ENCODE measurements around the gene EFCC1. TPM values are rescaled to one million over a fixed set of nuclear protein-coding genes. Genes with fewer than 3 reads are reported as not detected.

EFCC1 gene
- total RNA-seq, 1 donor from 2014 or later: 0.21 TPM

- Mint-ChIP-seq H3K36me3 (ENCODE audit: low read depth) (no peaks in the 10 kb centered on the region), H3K4me1 (ENCODE audit: low read depth) (peaks cover 4% of the 10 kb centered on the region), H3K4me3 (no peak overlapping the region), H3K27ac (no peak overlapping the region), H3K9me3 (peaks cover 7% of the 10 kb centered on the region), H3K27me3 (ENCODE audit: insufficient read depth) (peaks cover 27% of the 10 kb centered on the region)
- intact Hi-C loops (cut with micrococcal nuclease): no loop called here
- DNase-seq (ENCODE audit: low spot score): peak; percentile 26
Observed at GRCh38 chr3:129045675-129046036, 44.6 kb downstream of the EFCC1 start.

GRCh38 chr3:129046037-129046731, 45.1 kb downstream of the EFCC1 start:
- intact Hi-C loops (cut with micrococcal nuclease): no loop called here
- H3K9me3 Mint-ChIP-seq: peaks cover 7% of the 10 kb centered on the region
- DNase-seq (ENCODE audit: low spot score): no peak
- no peaks in the 10 kb centered on the region for H3K36me3 Mint-ChIP-seq (ENCODE audit: low read depth)
- no peak overlapping the region for H3K27ac Mint-ChIP-seq
- no peak overlapping the region for H3K4me3 Mint-ChIP-seq
- peaks cover 27% of the 10 kb centered on the region for H3K27me3 Mint-ChIP-seq (ENCODE audit: insufficient read depth)
- H3K4me1 Mint-ChIP-seq (ENCODE audit: low read depth): peaks cover 4% of the 10 kb centered on the region

DNA sequence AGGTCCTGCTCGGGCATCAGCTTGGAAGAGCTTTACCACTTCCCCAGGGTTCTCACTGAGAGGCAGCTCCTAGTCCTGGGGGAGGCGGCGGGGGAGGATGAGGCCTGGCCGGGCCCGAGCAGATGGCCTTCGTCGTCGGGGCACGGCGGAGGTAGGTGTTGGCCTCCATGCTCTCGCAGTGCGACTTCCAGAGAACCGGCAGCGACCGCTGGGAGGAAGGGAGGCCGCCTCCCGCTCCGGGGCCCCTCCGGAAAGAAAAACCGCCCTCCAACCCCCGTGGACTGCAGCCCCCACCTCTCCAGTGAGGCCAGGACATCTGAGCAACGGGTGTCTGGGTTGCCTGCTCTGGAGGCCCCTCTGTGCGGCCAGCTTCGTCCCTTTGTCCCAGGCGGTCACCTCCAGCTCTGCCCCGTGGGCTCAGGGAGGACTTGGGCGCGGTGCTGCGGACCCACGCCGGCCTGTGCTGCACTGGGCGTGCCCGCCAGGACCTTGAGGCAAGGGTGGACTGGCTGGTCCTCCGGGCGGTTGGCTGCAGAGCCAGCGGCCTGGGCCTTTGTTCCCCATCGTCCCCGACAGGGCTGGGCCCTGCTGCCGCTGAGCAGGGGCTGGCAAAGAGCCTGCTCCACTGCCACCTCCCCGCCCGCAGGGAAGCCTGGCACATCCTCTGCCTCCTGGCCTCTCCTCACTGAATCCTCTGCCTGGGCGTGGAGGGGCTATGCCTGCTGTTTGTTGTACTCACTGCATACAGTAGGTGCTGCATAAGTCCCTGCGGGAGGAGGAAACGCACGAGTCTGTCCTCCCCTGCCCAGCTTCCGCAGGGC, 45.8 kb downstream of the EFCC1 start:
- intact Hi-C loops (cut with micrococcal nuclease): no loop called here
- no peak for DNase-seq (ENCODE audit: low spot score)
- Mint-ChIP-seq H3K4me1 (ENCODE audit: low read depth) (peaks cover 4% of the 10 kb centered on the region), H3K4me3 (no peak overlapping the region), H3K27me3 (ENCODE audit: insufficient read depth) (peaks cover 27% of the 10 kb centered on the region), H3K36me3 (ENCODE audit: low read depth) (no peaks in the 10 kb centered on the region), H3K9me3 (peaks cover 7% of the 10 kb centered on the region), H3K27ac (no peak overlapping the region)

GRCh38 chr3:129047553-129047839, 46.4 kb downstream of the EFCC1 start:
- Mint-ChIP-seq H3K27me3 (ENCODE audit: insufficient read depth) (peaks cover 23% of the 10 kb centered on the region), H3K4me3 (no peak overlapping the region), H3K27ac (no peak overlapping the region), H3K36me3 (ENCODE audit: low read depth) (no peaks in the 10 kb centered on the region), H3K4me1 (ENCODE audit: low read depth) (peaks cover 4% of the 10 kb centered on the region), H3K9me3 (peaks cover 7% of the 10 kb centered on the region)
- intact Hi-C loops (cut with micrococcal nuclease): no loop called here
- no peak for DNase-seq (ENCODE audit: low spot score)

DNA sequence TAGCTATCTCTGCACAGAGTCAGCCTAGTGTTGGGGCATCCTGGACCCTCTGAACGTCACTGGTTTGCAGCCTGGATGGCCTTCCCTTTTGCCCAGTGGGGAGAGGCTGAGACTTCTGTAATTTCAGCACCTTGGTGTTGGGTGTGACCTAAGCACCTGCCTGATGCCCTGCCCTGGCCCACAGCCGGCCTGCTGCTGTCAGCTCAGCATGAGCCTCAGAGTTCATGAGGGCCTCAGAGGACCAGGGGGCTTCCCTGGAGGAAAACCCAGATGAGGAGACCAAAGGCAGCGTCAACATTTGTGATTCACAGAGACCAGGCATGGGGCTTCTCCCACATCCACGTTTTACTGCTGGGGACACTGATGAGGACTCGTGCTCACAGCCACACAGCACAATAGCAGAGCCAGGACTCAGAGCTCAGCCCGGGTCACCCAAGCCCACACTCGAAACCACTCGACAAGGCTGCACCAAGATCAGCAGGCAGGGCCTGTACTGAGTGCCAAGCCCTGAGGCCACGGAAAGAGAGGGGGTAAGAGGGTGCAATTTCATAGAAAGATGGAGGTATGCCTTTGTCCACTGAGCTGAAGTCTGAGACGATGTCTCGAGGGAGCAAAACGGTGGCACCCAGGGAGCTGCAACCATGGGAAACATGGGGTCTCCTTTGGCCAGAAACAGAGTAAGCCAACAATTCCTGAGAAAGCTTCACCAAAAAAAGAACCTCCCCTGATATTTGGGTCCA, 49.6 kb downstream of the EFCC1 start:
- Mint-ChIP-seq H3K27me3 (ENCODE audit: insufficient read depth) (peaks cover 8% of the 10 kb centered on the region), H3K27ac (no peak overlapping the region), H3K4me3 (no peak overlapping the region), H3K36me3 (ENCODE audit: low read depth) (no peaks in the 10 kb centered on the region), H3K4me1 (ENCODE audit: low read depth) (peaks cover 9% of the 10 kb centered on the region), H3K9me3 (peaks cover 7% of the 10 kb centered on the region)
- intact Hi-C loops (cut with micrococcal nuclease): no loop called here
- no peak for DNase-seq (ENCODE audit: low spot score)

GRCh38 chr3:129051871-129052340, 50.8 kb downstream of the EFCC1 start:
- no peaks in the 10 kb centered on the region for H3K36me3 Mint-ChIP-seq (ENCODE audit: low read depth)
- H3K4me3 Mint-ChIP-seq: no peak overlapping the region
- H3K4me1 Mint-ChIP-seq (ENCODE audit: low read depth): peaks cover 9% of the 10 kb centered on the region
- H3K9me3 Mint-ChIP-seq: peaks cover 7% of the 10 kb centered on the region
- peaks cover 9% of the 10 kb centered on the region for H3K27me3 Mint-ChIP-seq (ENCODE audit: insufficient read depth)
- no peak for DNase-seq (ENCODE audit: low spot score)
- no peak overlapping the region for H3K27ac Mint-ChIP-seq
- intact Hi-C loops (cut with micrococcal nuclease): no loop called here

GRCh38 chr3:129052675-129053074, 51.6 kb downstream of the EFCC1 start:
- no peak for DNase-seq (ENCODE audit: low spot score)
- Mint-ChIP-seq H3K27ac (no peak overlapping the region), H3K27me3 (ENCODE audit: insufficient read depth) (peaks cover 14% of the 10 kb centered on the region), H3K4me3 (no peak overlapping the region), H3K36me3 (ENCODE audit: low read depth) (no peaks in the 10 kb centered on the region), H3K4me1 (ENCODE audit: low read depth) (peaks cover 9% of the 10 kb centered on the region), H3K9me3 (peaks cover 7% of the 10 kb centered on the region)
- intact Hi-C loops (cut with micrococcal nuclease): loop anchor here (1.0 kb wide), 5 partner anchors 16 to 194 kb away; partner anchors contain the start of gene ISY1

DNA sequence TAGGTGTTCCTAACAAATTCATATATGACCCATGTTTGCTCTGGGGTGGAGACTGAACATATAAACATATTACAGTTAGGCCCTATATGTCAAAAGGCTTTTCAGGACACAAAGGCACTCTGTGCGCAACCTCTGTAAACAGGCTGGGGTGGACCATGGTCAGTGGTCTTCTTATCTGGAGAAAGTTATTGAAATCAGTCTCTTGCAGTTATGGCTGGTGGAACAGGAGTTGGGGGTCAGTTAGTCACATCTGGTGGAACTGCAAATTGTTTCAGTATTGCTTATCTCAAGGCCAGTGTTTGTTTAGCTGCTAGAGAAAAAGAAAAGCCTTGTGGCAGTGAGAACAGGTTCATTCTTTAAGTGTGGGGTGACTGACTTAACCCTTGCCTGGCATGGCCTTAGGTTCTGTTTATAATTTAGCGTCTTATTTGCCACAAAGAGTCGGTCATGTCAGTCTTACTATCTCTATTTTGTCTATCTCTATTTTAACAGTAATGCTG, 53.6 kb downstream of the EFCC1 start:
- Mint-ChIP-seq H3K36me3 (ENCODE audit: low read depth) (no peaks in the 10 kb centered on the region), H3K27me3 (ENCODE audit: insufficient read depth) (peaks cover 7% of the 10 kb centered on the region), H3K4me1 (ENCODE audit: low read depth) (peaks cover 9% of the 10 kb centered on the region), H3K4me3 (no peak overlapping the region), H3K27ac (no peak overlapping the region), H3K9me3 (no peaks in the 10 kb centered on the region)
- DNase-seq (ENCODE audit: low spot score): no peak
- intact Hi-C loops (cut with micrococcal nuclease): no loop called here

- H3K27me3 Mint-ChIP-seq (ENCODE audit: insufficient read depth): peaks cover 10% of the 10 kb centered on the region
- H3K27ac Mint-ChIP-seq: no peak overlapping the region
- intact Hi-C loops (cut with micrococcal nuclease): no loop called here
- H3K4me1 Mint-ChIP-seq (ENCODE audit: low read depth): peaks cover 9% of the 10 kb centered on the region
- H3K36me3 Mint-ChIP-seq (ENCODE audit: low read depth): no peaks in the 10 kb centered on the region
- H3K4me3 Mint-ChIP-seq: no peak overlapping the region
- no peaks in the 10 kb centered on the region for H3K9me3 Mint-ChIP-seq
- DNase-seq (ENCODE audit: low spot score): no peak
Observed at GRCh38 chr3:129056451-129057173, 55.5 kb downstream of the EFCC1 start.

DNA sequence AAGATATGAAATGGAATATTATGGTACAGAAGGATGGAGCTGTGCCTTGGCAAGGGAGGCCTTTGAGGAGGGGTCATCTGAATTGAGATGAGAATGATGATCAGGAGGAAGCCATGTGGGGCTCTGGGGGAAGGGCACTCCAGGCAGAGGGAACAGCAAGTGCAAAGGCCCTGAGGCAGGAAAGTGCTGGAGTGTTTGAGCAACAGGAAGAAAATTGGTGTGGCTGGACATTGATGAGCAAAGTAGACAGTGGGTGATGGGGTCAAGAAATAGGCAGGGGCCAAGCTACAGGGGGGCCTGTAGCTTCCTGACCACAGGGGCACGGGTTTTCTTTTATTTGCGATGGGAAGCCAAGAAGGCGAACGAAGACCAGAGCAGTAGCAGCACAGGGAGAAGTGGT, 56.1 kb downstream of the EFCC1 start:
- Mint-ChIP-seq H3K36me3 (ENCODE audit: low read depth) (no peaks in the 10 kb centered on the region), H3K9me3 (no peaks in the 10 kb centered on the region), H3K27ac (no peak overlapping the region)

GRCh38 chr3:129058441-129059200, 57.5 kb downstream of the EFCC1 start:
- H3K27ac Mint-ChIP-seq: no peak overlapping the region
- no peaks in the 10 kb centered on the region for H3K9me3 Mint-ChIP-seq
- no peak for DNase-seq (ENCODE audit: low spot score)
- peaks cover 3% of the 10 kb centered on the region for H3K4me1 Mint-ChIP-seq (ENCODE audit: low read depth)
- peaks cover 10% of the 10 kb centered on the region for H3K27me3 Mint-ChIP-seq (ENCODE audit: insufficient read depth)
- intact Hi-C loops (cut with micrococcal nuclease): no loop called here
- no peak overlapping the region for H3K4me3 Mint-ChIP-seq
- H3K36me3 Mint-ChIP-seq (ENCODE audit: low read depth): no peaks in the 10 kb centered on the region

More for the DNA sequence above, 56.1 kb downstream of the EFCC1 start:
- Mint-ChIP-seq H3K4me1 (ENCODE audit: low read depth) (peaks cover 9% of the 10 kb centered on the region), H3K27me3 (ENCODE audit: insufficient read depth) (peaks cover 10% of the 10 kb centered on the region), H3K4me3 (no peak overlapping the region)
- DNase-seq (ENCODE audit: low spot score): no peak
- intact Hi-C loops (cut with micrococcal nuclease): no loop called here

Data from activated T-helper 1 cell treated with anti-CD3 and anti-CD28 coated beads, Interleukin-12 subunit alpha, Interleukin-12 subunit beta, Interleukin-2, Interleukin-4 antibody, amounts not matched to agents 30 ng/mL and 10 ng/mL and 1 ng/mL, durations not matched to agents 14 hours and 24 hours and 36 hours (primary cell).